ENCODE measurements around the gene MAPK8. TPM values are rescaled to one million over a fixed set of nuclear protein-coding genes. Genes with fewer than 3 reads are reported as not detected.
A peak's percentile ranks its signal among the peaks of the same experiment; 100 is the strongest.

Gene MAPK8
- total and polyA plus RNA-seq, 9 of the 15 experiments (the other 6 are each of a cell fraction or from before 2014, with no cell fraction given) = 6.4 to 159 (median 71.0) TPM

DNA sequence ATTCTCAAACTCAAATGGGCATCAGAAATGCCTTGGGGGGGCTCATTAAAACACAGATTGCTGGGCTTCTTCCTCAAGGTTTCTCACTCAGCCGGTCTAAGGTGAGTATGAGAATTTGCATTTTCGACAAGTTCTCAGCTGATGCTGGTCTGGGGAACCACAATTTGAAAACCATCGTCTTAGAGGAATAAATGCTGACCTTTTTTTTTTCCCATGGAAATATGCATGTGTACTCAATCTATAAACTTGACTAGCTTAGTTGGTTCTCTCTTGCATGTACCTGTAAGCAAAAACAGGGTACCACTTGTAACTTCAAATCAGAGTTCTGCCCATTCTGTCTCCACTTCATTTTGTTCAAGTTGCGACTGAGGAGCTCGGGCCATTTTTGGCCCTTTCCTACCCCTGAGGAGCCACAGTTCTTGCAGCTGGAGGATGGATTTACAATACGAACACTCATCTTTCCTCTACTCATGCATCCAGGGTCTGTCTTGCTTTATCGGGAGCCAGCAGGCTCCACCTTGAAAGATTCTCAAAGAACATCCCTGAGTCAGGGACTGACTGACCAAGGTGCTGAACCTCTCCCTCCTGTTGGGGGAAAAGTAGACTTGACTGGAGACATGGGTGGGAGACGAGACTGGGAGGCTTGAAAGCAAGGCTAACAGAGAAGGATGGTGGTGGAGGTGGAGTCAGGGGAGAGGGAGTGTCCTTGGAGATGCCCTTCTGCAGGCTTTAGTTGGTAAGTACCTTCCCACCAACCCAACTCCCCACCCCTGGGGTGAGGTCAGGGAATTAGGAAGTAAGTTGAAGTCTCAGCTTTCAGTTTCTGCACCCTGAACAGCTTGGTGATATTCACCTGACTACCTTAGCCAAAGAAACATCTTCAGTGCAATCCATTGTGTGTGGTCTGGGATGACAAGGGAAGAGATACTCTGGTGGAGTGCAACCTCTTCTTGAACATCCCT lies 3.7 kb upstream of the MAPK8 start (continued):
- TF ChIP-seq, protein P1, sequence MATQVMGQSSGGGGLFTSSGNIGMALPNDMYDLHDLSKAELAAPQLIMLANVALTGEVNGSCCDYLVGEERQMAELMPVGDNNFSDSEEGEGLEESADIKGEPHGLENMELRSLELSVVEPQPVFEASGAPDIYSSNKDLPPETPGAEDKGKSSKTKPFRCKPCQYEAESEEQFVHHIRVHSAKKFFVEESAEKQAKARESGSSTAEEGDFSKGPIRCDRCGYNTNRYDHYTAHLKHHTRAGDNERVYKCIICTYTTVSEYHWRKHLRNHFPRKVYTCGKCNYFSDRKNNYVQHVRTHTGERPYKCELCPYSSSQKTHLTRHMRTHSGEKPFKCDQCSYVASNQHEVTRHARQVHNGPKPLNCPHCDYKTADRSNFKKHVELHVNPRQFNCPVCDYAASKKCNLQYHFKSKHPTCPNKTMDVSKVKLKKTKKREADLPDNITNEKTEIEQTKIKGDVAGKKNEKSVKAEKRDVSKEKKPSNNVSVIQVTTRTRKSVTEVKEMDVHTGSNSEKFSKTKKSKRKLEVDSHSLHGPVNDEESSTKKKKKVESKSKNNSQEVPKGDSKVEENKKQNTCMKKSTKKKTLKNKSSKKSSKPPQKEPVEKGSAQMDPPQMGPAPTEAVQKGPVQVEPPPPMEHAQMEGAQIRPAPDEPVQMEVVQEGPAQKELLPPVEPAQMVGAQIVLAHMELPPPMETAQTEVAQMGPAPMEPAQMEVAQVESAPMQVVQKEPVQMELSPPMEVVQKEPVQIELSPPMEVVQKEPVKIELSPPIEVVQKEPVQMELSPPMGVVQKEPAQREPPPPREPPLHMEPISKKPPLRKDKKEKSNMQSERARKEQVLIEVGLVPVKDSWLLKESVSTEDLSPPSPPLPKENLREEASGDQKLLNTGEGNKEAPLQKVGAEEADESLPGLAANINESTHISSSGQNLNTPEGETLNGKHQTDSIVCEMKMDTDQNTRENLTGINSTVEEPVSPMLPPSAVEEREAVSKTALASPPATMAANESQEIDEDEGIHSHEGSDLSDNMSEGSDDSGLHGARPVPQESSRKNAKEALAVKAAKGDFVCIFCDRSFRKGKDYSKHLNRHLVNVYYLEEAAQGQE (IDR thresholded peaks at IDR 0.05; ENCODE audit: borderline replicate concordance) = peak; percentile 79
- TF ChIP-seq, protein P1 (CRISPR knock-in tag; IDR thresholded peaks at IDR 0.05; ENCODE audit: low read depth) = no peak
- no peak for TF ChIP-seq CXXC5 (CRISPR knock-in tag; IDR thresholded peaks at IDR 0.05)
- TF ChIP-seq, protein P2, sequence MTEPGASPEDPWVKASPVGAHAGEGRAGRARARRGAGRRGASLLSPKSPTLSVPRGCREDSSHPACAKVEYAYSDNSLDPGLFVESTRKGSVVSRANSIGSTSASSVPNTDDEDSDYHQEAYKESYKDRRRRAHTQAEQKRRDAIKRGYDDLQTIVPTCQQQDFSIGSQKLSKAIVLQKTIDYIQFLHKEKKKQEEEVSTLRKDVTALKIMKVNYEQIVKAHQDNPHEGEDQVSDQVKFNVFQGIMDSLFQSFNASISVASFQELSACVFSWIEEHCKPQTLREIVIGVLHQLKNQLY (CRISPR knock-in tag; conservative IDR thresholded peaks at IDR 0.05) = no peak
- TF ChIP-seq, protein P3, sequence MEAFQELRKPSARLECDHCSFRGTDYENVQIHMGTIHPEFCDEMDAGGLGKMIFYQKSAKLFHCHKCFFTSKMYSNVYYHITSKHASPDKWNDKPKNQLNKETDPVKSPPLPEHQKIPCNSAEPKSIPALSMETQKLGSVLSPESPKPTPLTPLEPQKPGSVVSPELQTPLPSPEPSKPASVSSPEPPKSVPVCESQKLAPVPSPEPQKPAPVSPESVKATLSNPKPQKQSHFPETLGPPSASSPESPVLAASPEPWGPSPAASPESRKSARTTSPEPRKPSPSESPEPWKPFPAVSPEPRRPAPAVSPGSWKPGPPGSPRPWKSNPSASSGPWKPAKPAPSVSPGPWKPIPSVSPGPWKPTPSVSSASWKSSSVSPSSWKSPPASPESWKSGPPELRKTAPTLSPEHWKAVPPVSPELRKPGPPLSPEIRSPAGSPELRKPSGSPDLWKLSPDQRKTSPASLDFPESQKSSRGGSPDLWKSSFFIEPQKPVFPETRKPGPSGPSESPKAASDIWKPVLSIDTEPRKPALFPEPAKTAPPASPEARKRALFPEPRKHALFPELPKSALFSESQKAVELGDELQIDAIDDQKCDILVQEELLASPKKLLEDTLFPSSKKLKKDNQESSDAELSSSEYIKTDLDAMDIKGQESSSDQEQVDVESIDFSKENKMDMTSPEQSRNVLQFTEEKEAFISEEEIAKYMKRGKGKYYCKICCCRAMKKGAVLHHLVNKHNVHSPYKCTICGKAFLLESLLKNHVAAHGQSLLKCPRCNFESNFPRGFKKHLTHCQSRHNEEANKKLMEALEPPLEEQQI (IDR thresholded peaks at IDR 0.05) = no peak
- TF ChIP-seq, protein P4, sequence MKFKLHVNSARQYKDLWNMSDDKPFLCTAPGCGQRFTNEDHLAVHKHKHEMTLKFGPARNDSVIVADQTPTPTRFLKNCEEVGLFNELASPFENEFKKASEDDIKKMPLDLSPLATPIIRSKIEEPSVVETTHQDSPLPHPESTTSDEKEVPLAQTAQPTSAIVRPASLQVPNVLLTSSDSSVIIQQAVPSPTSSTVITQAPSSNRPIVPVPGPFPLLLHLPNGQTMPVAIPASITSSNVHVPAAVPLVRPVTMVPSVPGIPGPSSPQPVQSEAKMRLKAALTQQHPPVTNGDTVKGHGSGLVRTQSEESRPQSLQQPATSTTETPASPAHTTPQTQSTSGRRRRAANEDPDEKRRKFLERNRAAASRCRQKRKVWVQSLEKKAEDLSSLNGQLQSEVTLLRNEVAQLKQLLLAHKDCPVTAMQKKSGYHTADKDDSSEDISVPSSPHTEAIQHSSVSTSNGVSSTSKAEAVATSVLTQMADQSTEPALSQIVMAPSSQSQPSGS (CRISPR knock-in tag; IDR thresholded peaks at IDR 0.05) = no peak
- TF ChIP-seq HDAC1 (IDR thresholded peaks at IDR 0.05) = no peak
- no peak for TF ChIP-seq NR1H2 (CRISPR knock-in tag; IDR thresholded peaks at IDR 0.05)
- TF ChIP-seq, protein P5, sequence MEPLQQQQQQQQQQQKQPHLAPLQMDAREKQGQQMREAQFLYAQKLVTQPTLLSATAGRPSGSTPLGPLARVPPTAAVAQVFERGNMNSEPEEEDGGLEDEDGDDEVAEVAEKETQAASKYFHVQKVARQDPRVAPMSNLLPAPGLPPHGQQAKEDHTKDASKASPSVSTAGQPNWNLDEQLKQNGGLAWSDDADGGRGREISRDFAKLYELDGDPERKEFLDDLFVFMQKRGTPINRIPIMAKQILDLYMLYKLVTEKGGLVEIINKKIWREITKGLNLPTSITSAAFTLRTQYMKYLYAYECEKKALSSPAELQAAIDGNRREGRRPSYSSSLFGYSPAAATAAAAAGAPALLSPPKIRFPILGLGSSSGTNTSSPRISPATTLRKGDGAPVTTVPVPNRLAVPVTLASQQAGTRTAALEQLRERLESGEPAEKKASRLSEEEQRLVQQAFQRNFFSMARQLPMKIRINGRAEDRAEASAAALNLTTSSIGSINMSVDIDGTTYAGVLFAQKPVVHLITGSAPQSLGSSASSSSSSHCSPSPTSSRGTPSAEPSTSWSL (CRISPR knock-in tag; IDR thresholded peaks at IDR 0.05; ENCODE audit: borderline replicate concordance) = no peak
- peak; percentile 88 for TF ChIP-seq ZNF316 (IDR thresholded peaks at IDR 0.05)
- TF ChIP-seq MAFF (IDR thresholded peaks at IDR 0.05; ENCODE audit: low read length) = peak; percentile 63

Data from K562 (cell line).